ENCODE results near the gene CPNE2.
A peak's percentile ranks its signal among the peaks of the same experiment; 100 is the strongest.

The CPNE2 gene

GRCh38 chr16:57091200-57091974 lies 996 bp upstream of the CPNE2 start:
- H3K4me3 ChIP-seq (ENCODE audit: low read depth, low read length) = peak overlapping the region; percentile 64
- no peaks in the 10 kb centered on the region for H3K36me3 ChIP-seq (replicated peaks)
- no peak for TF ChIP-seq CTCF (IDR thresholded peaks at IDR 0.05; ENCODE audit: low read depth, low read length, missing control alignments)
- DNase-seq = peak; percentile 45
- H3K27me3 ChIP-seq (replicated peaks) = no peaks in the 10 kb centered on the region
- in situ Hi-C loops (cut with HindIII; ENCODE audit: low pct_ligation_motif_present, low sequenced_read_pairs) = no loop called here
- H3K27ac ChIP-seq = no peak overlapping the region

GRCh38 chr16:57092786-57093411 lies 516 bp downstream of the CPNE2 start:
- no peaks in the 10 kb centered on the region for H3K27me3 ChIP-seq (replicated peaks)
- no peak for DNase-seq
- H3K4me3 ChIP-seq (ENCODE audit: low read depth, low read length) = peak overlapping the region; percentile 64
- in situ Hi-C loops (cut with HindIII; ENCODE audit: low pct_ligation_motif_present, low sequenced_read_pairs) = no loop called here
- peak; percentile 34 for TF ChIP-seq CTCF (IDR thresholded peaks at IDR 0.05; ENCODE audit: low read depth, low read length, missing control alignments)
- H3K36me3 ChIP-seq (replicated peaks) = no peaks in the 10 kb centered on the region
- no peak overlapping the region for H3K27ac ChIP-seq

GRCh38 chr16:57093666-57094564 lies 1.5 kb downstream of the CPNE2 start:
- TF ChIP-seq CTCF (IDR thresholded peaks at IDR 0.05; ENCODE audit: low read depth, low read length, missing control alignments) = no peak
- Histone ChIP-seq H3K4me3 (ENCODE audit: low read depth, low read length) (peak overlapping the region; percentile 5), H3K36me3 (replicated peaks) (no peaks in the 10 kb centered on the region), H3K27me3 (replicated peaks) (no peaks in the 10 kb centered on the region), H3K27ac (no peak overlapping the region)
- DNase-seq = no peak
- in situ Hi-C loops (cut with HindIII; ENCODE audit: low pct_ligation_motif_present, low sequenced_read_pairs) = no loop called here

GRCh38 chr16:57094911-57095310 lies 2.5 kb downstream of the CPNE2 start:
- H3K36me3 ChIP-seq (replicated peaks) = no peaks in the 10 kb centered on the region
- no peak for DNase-seq
- no peaks in the 10 kb centered on the region for H3K27me3 ChIP-seq (replicated peaks)
- TF ChIP-seq CTCF (IDR thresholded peaks at IDR 0.05; ENCODE audit: low read depth, low read length, missing control alignments) = no peak
- no peak overlapping the region for H3K27ac ChIP-seq
- no peak overlapping the region for H3K4me3 ChIP-seq (ENCODE audit: low read depth, low read length)
- in situ Hi-C loops (cut with HindIII; ENCODE audit: low pct_ligation_motif_present, low sequenced_read_pairs) = no loop called here

GRCh38 chr16:57096192-57096591 lies 3.8 kb downstream of the CPNE2 start:
- H3K4me3 ChIP-seq (ENCODE audit: low read depth, low read length) = no peak overlapping the region
- H3K36me3 ChIP-seq (replicated peaks) = no peaks in the 10 kb centered on the region
- DNase-seq = no peak
- TF ChIP-seq CTCF (IDR thresholded peaks at IDR 0.05; ENCODE audit: low read depth, low read length, missing control alignments) = no peak
- H3K27me3 ChIP-seq (replicated peaks) = no peaks in the 10 kb centered on the region
- H3K27ac ChIP-seq = no peak overlapping the region
- in situ Hi-C loops (cut with HindIII; ENCODE audit: low pct_ligation_motif_present, low sequenced_read_pairs) = no loop called here

All from brain microvascular endothelial cell (primary cell).